HepG2 (cell line): Measurements from ENCODE around the gene SBSN. TPM values are rescaled to one million over a fixed set of nuclear protein-coding genes. Genes with fewer than 3 reads are reported as not detected.

ENCODE experiments used
- AKAP8 ChIP-seq: sonication (generic); formaldehyde crosslinking; IDR thresholded peaks from 2 replicates; pipeline ENCODE4 v1.5.1; 2020; ENCODE audit warnings: mild to moderate bottlenecking, missing genetic modification reagents
- CCDC6 ChIP-seq: sonication (generic); formaldehyde crosslinking; IDR thresholded peaks from 2 replicates; pipeline ENCODE4 v1.8.1; 2022; ENCODE audit warnings: mild to moderate bottlenecking, missing genetic modification reagents, moderate library complexity
- GLMP ChIP-seq: sonication (generic); formaldehyde crosslinking; IDR thresholded peaks from 2 replicates; pipeline ENCODE4 v1.9.0; 2021; ENCODE audit warnings: missing genetic modification reagents, mild to moderate bottlenecking, borderline replicate concordance
- KLF11 ChIP-seq: IDR thresholded peaks from 2 replicates; pipeline ENCODE4 v1.6.1; 2016; ENCODE audit warnings: missing compliant biosample characterization
- NR2C2 ChIP-seq: sonication (generic); formaldehyde crosslinking; IDR thresholded peaks from 2 replicates; pipeline ENCODE4 v1.4.0; 2020; ENCODE audit warnings: missing genetic modification reagents, mild to moderate bottlenecking, moderate library complexity, borderline replicate concordance
- RBM39 ChIP-seq: fragments of 200-400 bp; formaldehyde crosslinking; IDR thresholded peaks from one replicate; pipeline ENCODE4 v1.6.1; 2018; ENCODE audit warnings: antibody characterized with exemption, mild to moderate bottlenecking, low read depth, low read length; ENCODE audit not compliant: poor library complexity, severe bottlenecking
- SOX5 ChIP-seq: IDR thresholded peaks from 2 replicates; pipeline ENCODE4 v1.6.1; 2016; ENCODE audit warnings: borderline replicate concordance
- SPEN ChIP-seq: sonication (generic); formaldehyde crosslinking; IDR thresholded peaks from 2 replicates; pipeline ENCODE4 v1.5.1; 2020; ENCODE audit warnings: low read depth, mild to moderate bottlenecking, missing genetic modification reagents
- THAP9 ChIP-seq: sonication (generic); formaldehyde crosslinking; IDR thresholded peaks from 2 replicates; pipeline ENCODE4; 2020; ENCODE audit warnings: missing genetic modification reagents, mild to moderate bottlenecking, borderline replicate concordance
- ZBTB1 ChIP-seq: sonication (generic); formaldehyde crosslinking; IDR thresholded peaks from 2 replicates; pipeline ENCODE4 v1.4.0; 2020; ENCODE audit warnings: missing genetic modification reagents, borderline replicate concordance
- ZNF205 ChIP-seq: IDR thresholded peaks from 2 replicates; pipeline ENCODE4 v1.6.1; 2018; ENCODE audit warnings: missing biosample characterization, missing genetic modification reagents
- ZNF556 ChIP-seq: sonication (generic); formaldehyde crosslinking; IDR thresholded peaks from 2 replicates; pipeline ENCODE4 v1.4.0; 2020; ENCODE audit warnings: mild to moderate bottlenecking, missing genetic modification reagents, borderline replicate concordance
- ZNF615 ChIP-seq: sonication (generic); formaldehyde crosslinking; IDR thresholded peaks from 2 replicates; pipeline ENCODE4 v1.5.0; 2020; ENCODE audit warnings: mild to moderate bottlenecking, missing genetic modification reagents, borderline replicate concordance
- ZNF788 ChIP-seq: sonication (generic); formaldehyde crosslinking; IDR thresholded peaks from 2 replicates; pipeline ENCODE4 v1.5.0; 2020; ENCODE audit warnings: mild to moderate bottlenecking, missing genetic modification reagents, borderline replicate concordance
- polyA plus RNA-seq, 8 experiments: library from polyadenylated mRNA; depleted of rRNA in 3 of 8; stranded (reverse) in 7 of 8; unstranded in 1 of 8; fragments of >200 nt; fragmentation: Illumina TruSeq in 4 of 8; extraction: Trizol in 4 of 8; gene quantifications; 2 replicates each; pipeline versions ENCODE4 v1.2.1 to v1.2.3, GENCODE V29; 2011 to 2016; ENCODE audit warnings: low read depth in 4 of 8, missing spikeins in 1 of 8, mixed read lengths in 1 of 8; ENCODE audit not compliant: insufficient read depth in 1 of 8
- total RNA-seq, 5 experiments: library from RNA; depleted of rRNA; stranded (reverse); fragments of >200 nt; fragmentation: Illumina TruSeq; extraction: Trizol; gene quantifications; 2 replicates each; pipeline ENCODE4 v1.2.3, GENCODE V29; 2016; ENCODE audit warnings: low read depth in 1 of 5
- TF ChIP-seq, protein P1 (sequence below): sonication (generic); formaldehyde crosslinking; IDR thresholded peaks from 2 replicates; pipeline ENCODE4 v1.4.0; 2020; ENCODE audit warnings: missing genetic modification reagents
- TF ChIP-seq, protein P2 (sequence below): sonication (generic); formaldehyde crosslinking; IDR thresholded peaks from 2 replicates; pipeline ENCODE4 v1.4.0; 2020; ENCODE audit warnings: missing genetic modification reagents
- TF ChIP-seq, protein P3 (sequence below): IDR thresholded peaks from 2 replicates; pipeline ENCODE4 v1.6.1; 2018; ENCODE audit warnings: missing genetic modification reagents

SBSN gene
- total and polyA plus RNA-seq, 2 of the 13 experiments (the other 11 are each of a cell fraction or from before 2014, with no cell fraction given) = not detected

DNA sequence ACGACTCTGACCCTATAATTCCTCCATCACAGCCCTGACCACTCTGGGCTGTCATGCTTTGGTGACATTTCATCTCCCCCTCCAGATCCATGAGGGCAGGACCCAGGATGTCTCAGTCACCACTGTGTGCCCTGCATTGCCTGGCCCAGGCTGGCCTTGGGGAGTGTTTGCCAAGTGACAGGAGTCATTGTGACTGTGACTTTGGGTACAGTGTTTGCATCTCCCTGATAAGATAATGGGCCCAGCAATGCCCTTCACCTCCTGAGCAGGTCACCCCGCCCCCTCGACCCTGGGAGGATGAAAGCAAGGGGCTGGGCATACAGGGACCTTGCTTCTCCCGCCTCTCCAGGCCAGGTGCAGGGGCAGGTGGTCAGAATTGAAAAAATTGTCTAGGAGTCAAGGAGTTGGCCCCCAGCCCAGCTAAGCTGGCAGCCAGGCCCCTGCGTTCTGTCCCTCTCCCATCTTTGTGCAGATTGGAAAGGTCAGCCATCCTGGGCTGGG lies 41.2 kb upstream of the SBSN start (continued):
- TF ChIP-seq CCDC6 (CRISPR knock-in tag) = 0 out of 2 replicates have a peak, but pooled peaks have one; percentile 39
- TF ChIP-seq ZNF556 (CRISPR knock-in tag) = no peak
- TF ChIP-seq SOX5 = peak; percentile 83
- no peak for TF ChIP-seq THAP9 (CRISPR knock-in tag)
- TF ChIP-seq ZNF205 (CRISPR knock-in tag) = peak; percentile 36; the same call in 1 of the 2 replicates
- TF ChIP-seq SPEN (CRISPR knock-in tag) = no peak
- TF ChIP-seq KLF11 = no peak
- TF ChIP-seq, protein P1, sequence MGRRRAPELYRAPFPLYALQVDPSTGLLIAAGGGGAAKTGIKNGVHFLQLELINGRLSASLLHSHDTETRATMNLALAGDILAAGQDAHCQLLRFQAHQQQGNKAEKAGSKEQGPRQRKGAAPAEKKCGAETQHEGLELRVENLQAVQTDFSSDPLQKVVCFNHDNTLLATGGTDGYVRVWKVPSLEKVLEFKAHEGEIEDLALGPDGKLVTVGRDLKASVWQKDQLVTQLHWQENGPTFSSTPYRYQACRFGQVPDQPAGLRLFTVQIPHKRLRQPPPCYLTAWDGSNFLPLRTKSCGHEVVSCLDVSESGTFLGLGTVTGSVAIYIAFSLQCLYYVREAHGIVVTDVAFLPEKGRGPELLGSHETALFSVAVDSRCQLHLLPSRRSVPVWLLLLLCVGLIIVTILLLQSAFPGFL = no peak
- TF ChIP-seq, protein P2, sequence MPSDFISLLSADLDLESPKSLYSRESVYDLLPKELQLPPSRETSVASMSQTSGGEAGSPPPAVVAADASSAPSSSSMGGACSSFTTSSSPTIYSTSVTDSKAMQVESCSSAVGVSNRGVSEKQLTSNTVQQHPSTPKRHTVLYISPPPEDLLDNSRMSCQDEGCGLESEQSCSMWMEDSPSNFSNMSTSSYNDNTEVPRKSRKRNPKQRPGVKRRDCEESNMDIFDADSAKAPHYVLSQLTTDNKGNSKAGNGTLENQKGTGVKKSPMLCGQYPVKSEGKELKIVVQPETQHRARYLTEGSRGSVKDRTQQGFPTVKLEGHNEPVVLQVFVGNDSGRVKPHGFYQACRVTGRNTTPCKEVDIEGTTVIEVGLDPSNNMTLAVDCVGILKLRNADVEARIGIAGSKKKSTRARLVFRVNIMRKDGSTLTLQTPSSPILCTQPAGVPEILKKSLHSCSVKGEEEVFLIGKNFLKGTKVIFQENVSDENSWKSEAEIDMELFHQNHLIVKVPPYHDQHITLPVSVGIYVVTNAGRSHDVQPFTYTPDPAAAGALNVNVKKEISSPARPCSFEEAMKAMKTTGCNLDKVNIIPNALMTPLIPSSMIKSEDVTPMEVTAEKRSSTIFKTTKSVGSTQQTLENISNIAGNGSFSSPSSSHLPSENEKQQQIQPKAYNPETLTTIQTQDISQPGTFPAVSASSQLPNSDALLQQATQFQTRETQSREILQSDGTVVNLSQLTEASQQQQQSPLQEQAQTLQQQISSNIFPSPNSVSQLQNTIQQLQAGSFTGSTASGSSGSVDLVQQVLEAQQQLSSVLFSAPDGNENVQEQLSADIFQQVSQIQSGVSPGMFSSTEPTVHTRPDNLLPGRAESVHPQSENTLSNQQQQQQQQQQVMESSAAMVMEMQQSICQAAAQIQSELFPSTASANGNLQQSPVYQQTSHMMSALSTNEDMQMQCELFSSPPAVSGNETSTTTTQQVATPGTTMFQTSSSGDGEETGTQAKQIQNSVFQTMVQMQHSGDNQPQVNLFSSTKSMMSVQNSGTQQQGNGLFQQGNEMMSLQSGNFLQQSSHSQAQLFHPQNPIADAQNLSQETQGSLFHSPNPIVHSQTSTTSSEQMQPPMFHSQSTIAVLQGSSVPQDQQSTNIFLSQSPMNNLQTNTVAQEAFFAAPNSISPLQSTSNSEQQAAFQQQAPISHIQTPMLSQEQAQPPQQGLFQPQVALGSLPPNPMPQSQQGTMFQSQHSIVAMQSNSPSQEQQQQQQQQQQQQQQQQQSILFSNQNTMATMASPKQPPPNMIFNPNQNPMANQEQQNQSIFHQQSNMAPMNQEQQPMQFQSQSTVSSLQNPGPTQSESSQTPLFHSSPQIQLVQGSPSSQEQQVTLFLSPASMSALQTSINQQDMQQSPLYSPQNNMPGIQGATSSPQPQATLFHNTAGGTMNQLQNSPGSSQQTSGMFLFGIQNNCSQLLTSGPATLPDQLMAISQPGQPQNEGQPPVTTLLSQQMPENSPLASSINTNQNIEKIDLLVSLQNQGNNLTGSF (CRISPR knock-in tag) = no peak
- TF ChIP-seq ZNF615 (CRISPR knock-in tag) = no peak
- TF ChIP-seq RBM39 = no peak
- TF ChIP-seq AKAP8 (CRISPR knock-in tag) = no peak
- no peak for TF ChIP-seq ZBTB1
- no peak for TF ChIP-seq GLMP (CRISPR knock-in tag)
- TF ChIP-seq ZNF788 (CRISPR knock-in tag) = peak; percentile 72; the same call in 1 of the 2 replicates
- peak; percentile 84 for TF ChIP-seq NR2C2 (CRISPR knock-in tag)
- TF ChIP-seq, protein P3, sequence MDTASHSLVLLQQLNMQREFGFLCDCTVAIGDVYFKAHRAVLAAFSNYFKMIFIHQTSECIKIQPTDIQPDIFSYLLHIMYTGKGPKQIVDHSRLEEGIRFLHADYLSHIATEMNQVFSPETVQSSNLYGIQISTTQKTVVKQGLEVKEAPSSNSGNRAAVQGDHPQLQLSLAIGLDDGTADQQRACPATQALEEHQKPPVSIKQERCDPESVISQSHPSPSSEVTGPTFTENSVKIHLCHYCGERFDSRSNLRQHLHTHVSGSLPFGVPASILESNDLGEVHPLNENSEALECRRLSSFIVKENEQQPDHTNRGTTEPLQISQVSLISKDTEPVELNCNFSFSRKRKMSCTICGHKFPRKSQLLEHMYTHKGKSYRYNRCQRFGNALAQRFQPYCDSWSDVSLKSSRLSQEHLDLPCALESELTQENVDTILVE = no peak
